Ishikawa (cell line): Measurements from ENCODE around the gene DNAH3.

ENCODE experiments used
- CEBPB ChIP-seq: IDR thresholded peaks from 2 replicates; pipeline ENCODE4 v1.6.1; 2012
- CREB1 ChIP-seq: IDR thresholded peaks from 2 replicates; pipeline ENCODE4 v1.6.1; 2012; ENCODE audit warnings: low read depth
- EGR1 ChIP-seq: IDR thresholded peaks from 2 replicates; pipeline ENCODE4 v1.6.1; 2012
- EP300 ChIP-seq: IDR thresholded peaks from 2 replicates; pipeline ENCODE4 v1.6.1; 2012; ENCODE audit warnings: borderline replicate concordance
- FOXM1 ChIP-seq: IDR thresholded peaks from 2 replicates; pipeline ENCODE4 v1.6.1; 2012; ENCODE audit warnings: low read depth, borderline replicate concordance
- NFIC ChIP-seq: IDR thresholded peaks from 2 replicates; pipeline ENCODE4 v1.6.1; 2012
- RAD21 ChIP-seq: IDR thresholded peaks from 2 replicates; pipeline ENCODE4 v1.6.1; 2012; ENCODE audit warnings: low read depth
- TAF1 ChIP-seq: IDR thresholded peaks from 2 replicates; pipeline ENCODE4 v1.6.1; 2012; ENCODE audit warnings: low read depth, mild to moderate bottlenecking
- TCF12 ChIP-seq: IDR thresholded peaks from 2 replicates; pipeline ENCODE4 v1.6.1; 2012; ENCODE audit warnings: low read depth
- TEAD4 ChIP-seq: IDR thresholded peaks from 2 replicates; pipeline ENCODE4 v1.6.1; 2012
- YY1 ChIP-seq: IDR thresholded peaks from 2 replicates; pipeline ENCODE4 v1.6.1; 2012; ENCODE audit warnings: low read depth
- ZBTB7A ChIP-seq: IDR thresholded peaks from 2 replicates; pipeline ENCODE4 v1.6.1; 2012; ENCODE audit warnings: low read depth
- TF ChIP-seq, protein P1 (sequence below): IDR thresholded peaks from 2 replicates; pipeline ENCODE4 v1.6.1; 2012
- TF ChIP-seq, protein P2 (sequence below): IDR thresholded peaks from 2 replicates; pipeline ENCODE4 v1.6.1; 2012
- TF ChIP-seq, protein P3 (sequence below): IDR thresholded peaks from 2 replicates; pipeline ENCODE4 v1.6.1; 2012; ENCODE audit warnings: low read depth, mild to moderate bottlenecking

DNAH3 gene

DNA sequence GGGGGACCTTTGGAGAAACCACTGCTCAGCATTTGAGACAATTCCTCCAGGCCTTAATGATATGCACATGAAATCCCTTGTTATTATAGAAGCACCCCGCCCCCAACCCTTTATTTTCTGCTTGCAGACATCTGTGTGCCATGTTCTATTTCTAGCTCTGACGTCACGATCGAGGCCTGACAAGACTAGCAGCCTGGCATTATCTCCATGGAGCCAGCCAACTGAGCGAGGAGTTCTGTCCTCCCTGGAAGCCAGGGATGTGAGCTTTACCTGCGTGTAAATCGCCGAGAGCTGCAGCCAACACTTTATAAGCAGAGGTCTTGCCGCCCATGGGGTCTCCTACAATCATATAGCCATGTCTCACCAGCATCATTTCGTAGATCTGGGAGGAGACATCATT lies 116.9 kb downstream of the DNAH3 start:
- TF ChIP-seq FOXM1 (no peak), TAF1 (no peak), YY1 (no peak), TEAD4 (no peak), ZBTB7A (no peak), EGR1 (no peak), EP300 (no peak), NFIC (no peak)
- TF ChIP-seq, protein P1, sequence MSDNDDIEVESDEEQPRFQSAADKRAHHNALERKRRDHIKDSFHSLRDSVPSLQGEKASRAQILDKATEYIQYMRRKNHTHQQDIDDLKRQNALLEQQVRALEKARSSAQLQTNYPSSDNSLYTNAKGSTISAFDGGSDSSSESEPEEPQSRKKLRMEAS = no peak
- TF ChIP-seq, protein P2, sequence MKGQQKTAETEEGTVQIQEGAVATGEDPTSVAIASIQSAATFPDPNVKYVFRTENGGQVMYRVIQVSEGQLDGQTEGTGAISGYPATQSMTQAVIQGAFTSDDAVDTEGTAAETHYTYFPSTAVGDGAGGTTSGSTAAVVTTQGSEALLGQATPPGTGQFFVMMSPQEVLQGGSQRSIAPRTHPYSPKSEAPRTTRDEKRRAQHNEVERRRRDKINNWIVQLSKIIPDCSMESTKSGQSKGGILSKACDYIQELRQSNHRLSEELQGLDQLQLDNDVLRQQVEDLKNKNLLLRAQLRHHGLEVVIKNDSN = no peak

DNA sequence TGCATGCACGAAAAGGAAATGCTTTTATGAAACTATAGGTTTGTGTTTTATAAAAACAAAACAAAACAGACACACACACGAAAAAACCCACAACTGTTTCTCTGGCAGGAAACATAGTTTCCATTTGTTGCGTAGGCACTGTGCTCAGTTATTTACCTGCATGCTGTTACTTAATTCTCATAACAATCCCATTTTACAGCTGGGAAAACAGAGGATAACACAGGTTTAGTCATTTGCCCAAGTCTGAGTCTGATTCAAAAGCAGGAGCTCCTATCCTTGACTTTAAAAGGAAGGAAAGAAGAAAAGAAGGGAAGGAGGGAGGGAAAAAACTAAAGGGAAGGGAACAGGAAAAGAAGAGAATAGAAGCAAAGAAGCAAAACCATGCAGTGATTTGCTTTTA lies 117.4 kb downstream of the DNAH3 start:
- TF ChIP-seq, protein P2 = no peak
- TF ChIP-seq CEBPB = no peak
- no peak for TF ChIP-seq TEAD4
- TF ChIP-seq YY1 = no peak
- no peak for TF ChIP-seq EGR1
- TF ChIP-seq, protein P1 = no peak
- TF ChIP-seq, protein P3, sequence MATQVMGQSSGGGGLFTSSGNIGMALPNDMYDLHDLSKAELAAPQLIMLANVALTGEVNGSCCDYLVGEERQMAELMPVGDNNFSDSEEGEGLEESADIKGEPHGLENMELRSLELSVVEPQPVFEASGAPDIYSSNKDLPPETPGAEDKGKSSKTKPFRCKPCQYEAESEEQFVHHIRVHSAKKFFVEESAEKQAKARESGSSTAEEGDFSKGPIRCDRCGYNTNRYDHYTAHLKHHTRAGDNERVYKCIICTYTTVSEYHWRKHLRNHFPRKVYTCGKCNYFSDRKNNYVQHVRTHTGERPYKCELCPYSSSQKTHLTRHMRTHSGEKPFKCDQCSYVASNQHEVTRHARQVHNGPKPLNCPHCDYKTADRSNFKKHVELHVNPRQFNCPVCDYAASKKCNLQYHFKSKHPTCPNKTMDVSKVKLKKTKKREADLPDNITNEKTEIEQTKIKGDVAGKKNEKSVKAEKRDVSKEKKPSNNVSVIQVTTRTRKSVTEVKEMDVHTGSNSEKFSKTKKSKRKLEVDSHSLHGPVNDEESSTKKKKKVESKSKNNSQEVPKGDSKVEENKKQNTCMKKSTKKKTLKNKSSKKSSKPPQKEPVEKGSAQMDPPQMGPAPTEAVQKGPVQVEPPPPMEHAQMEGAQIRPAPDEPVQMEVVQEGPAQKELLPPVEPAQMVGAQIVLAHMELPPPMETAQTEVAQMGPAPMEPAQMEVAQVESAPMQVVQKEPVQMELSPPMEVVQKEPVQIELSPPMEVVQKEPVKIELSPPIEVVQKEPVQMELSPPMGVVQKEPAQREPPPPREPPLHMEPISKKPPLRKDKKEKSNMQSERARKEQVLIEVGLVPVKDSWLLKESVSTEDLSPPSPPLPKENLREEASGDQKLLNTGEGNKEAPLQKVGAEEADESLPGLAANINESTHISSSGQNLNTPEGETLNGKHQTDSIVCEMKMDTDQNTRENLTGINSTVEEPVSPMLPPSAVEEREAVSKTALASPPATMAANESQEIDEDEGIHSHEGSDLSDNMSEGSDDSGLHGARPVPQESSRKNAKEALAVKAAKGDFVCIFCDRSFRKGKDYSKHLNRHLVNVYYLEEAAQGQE = no peak
- TF ChIP-seq ZBTB7A = no peak
- TF ChIP-seq TCF12 = no peak
- TF ChIP-seq RAD21 = no peak
- TF ChIP-seq NFIC = no peak
- no peak for TF ChIP-seq FOXM1
- TF ChIP-seq CREB1 = no peak

DNA sequence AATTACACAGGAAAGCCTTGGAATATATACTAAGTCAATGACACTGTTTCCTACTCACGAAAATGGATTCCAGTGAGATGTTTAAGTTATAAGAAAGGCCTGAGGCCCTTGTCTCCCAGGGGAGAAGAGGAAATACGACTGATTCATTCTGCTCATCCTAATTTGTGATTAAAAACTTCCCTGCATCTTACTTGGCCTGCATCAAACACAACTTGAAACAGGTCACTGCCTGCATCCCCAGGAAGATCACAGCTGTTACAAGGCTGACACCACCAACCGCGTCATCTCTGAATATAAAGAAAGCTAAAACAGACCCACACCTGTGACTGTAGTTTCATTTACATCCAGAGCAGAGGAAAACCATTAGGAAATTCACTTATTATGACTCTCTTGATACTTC lies 121.9 kb downstream of the DNAH3 start:
- TF ChIP-seq EP300 (no peak), TAF1 (no peak), TCF12 (no peak)
- TF ChIP-seq, protein P3 = no peak
- TF ChIP-seq, protein P1 = no peak

DNA sequence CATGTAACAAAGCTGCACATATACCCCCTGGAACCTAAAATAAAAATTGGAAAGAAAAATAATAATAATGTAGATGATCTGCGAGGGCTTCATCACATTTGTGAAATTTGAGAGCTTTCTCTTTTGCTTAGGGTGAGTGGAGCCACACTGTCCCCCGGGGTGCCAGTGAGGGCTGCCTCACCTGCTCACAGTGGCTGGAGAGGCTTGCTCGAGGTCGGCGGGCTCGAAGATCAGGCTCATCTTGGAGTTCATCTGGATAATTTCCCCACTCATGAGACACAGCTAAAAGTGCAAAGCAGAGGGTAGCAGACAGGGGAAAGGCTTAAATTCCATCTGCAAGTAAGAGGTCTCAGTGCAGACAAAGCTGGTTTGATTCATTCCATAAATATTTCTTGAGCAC lies 123.8 kb downstream of the DNAH3 start:
- TF ChIP-seq, protein P2 = no peak
- TF ChIP-seq, protein P1 = no peak
- no peak for TF ChIP-seq EGR1
- no peak for TF ChIP-seq ZBTB7A
- TF ChIP-seq, protein P3 = no peak
- TF ChIP-seq YY1 = no peak
- TF ChIP-seq TAF1 = no peak
- no peak for TF ChIP-seq TCF12
- no peak for TF ChIP-seq NFIC
- no peak for TF ChIP-seq EP300
- TF ChIP-seq FOXM1 = no peak
- no peak for TF ChIP-seq CEBPB
- no peak for TF ChIP-seq TEAD4
- TF ChIP-seq CREB1 = no peak
- TF ChIP-seq RAD21 = no peak
